ENCODE data around the gene ITPR1. TPM values are rescaled to one million over a fixed set of nuclear protein-coding genes. Genes with fewer than 3 reads are reported as not detected.

The ITPR1 gene
- total RNA-seq, 2 experiments from 2014 or later = 84.4 to 104 TPM

DNA sequence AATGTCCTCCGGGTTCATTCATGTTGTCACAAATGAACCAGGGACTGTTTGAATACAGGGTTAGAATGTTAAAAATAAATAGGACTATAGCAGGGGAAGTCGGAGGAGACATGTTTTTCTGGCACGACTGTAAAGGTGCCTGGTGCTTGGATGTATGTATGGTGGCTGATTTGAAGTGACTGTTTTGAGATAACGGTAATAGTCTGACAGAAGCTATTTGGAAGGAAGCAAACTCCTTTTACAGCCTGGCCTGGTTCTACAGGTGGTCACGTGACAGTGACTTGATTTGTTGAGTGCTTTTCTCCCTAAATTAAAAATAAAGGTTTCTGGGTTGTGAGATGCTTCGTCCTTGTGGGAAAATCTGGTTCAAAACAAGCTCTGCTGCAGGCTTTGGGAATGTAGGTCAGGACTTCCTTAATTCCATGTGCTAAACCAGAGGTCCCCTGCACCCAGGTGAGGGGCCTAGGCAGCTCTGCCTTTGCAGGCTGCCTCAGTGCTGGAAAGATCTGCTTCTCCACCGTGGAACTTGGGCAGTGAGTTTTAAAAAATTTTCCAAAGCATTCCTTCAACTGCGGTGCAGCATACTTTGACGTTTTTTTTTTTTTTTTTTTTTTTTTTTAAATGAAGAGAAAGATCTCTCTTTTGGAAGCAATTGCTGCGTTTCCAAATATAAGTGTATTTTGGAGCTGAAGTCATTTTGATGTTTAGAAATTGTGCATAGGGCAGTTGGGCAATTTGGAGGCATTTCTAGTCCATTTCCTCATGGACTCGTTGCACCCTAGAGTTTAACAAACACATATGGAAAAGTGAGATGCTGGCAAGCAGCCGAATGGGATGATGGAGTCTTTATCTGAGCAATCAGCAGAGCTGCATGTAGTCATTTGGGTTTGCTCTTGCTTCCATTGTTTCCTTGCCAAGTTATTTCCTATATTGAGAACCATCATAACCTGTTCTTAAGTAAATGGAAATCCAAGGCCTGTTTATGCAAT lies 30.9 kb downstream of the ITPR1 start:
- peaks cover 12% of the 10 kb centered on the region for H3K4me1 ChIP-seq (ENCODE audit: insufficient read depth, low read length, poor library complexity, severe bottlenecking)
- no TSS peak for BruUV-seq (replicated peaks)
- CTCF ChIA-PET (ENCODE audit: unreplicated experiment) = no interaction called here
- TF ChIP-seq EZH2phosphoT487 (IDR thresholded peaks at IDR 0.05; ENCODE audit: borderline replicate concordance, low read depth, low read length) (no peak), CTCF (conservative IDR thresholded peaks at IDR 0.05; ENCODE audit: low read length) (no peak)
- intact Hi-C loops (cut with micrococcal nuclease; ENCODE audit: unreplicated experiment) = no loop called here
- no peaks in the 10 kb centered on the region for H3K9me2 ChIP-seq (ENCODE audit: insufficient read depth, low read length)
- no peak overlapping the region for H3K4me3 ChIP-seq (ENCODE audit: low read depth, low read length, poor library complexity, severe bottlenecking)
- no peak overlapping the region for H3K4me2 ChIP-seq (ENCODE audit: low read length)
- H4K20me1 ChIP-seq (ENCODE audit: insufficient read depth, low read length) = 0 out of 2 replicates have a peak, but pooled peaks cover 5% of the 10 kb centered on the region
- 0 out of 2 replicates have a peak, but pooled peaks cover 11% of the 10 kb centered on the region for H3K79me2 ChIP-seq (ENCODE audit: insufficient read depth, low read depth, low read length)
- H2AFZ ChIP-seq (ENCODE audit: low read length) = no peak overlapping the region
- H3K36me3 ChIP-seq (ENCODE audit: insufficient read depth, low read length) = peaks cover 42% of the 10 kb centered on the region
- POLR2A ChIA-PET = interaction anchor here (0.6 to 1.0 kb wide), 3 partner anchors 11 to 39 kb away, joined by 3 to 11 read pairs (median 10); no protein-coding TSS in a partner anchor
- H3K27ac ChIP-seq (ENCODE audit: low read depth, low read length, poor library complexity, severe bottlenecking) = no peak overlapping the region
- no peaks in the 10 kb centered on the region for H3K9me3 ChIP-seq (ENCODE audit: low read length)
- DNase-seq (ENCODE audit: low spot score) = no peak

GRCh38 chr3:4525560-4526223 lies 32.5 kb downstream of the ITPR1 start:
- Histone ChIP-seq H3K4me2 (ENCODE audit: low read length) (0 out of 2 replicates have a peak overlapping the region, but pooled peaks have one; percentile 13), H3K9me3 (ENCODE audit: low read length) (no peaks in the 10 kb centered on the region), H3K4me1 (ENCODE audit: insufficient read depth, low read length, poor library complexity, severe bottlenecking) (peaks cover 12% of the 10 kb centered on the region), H3K9me2 (ENCODE audit: insufficient read depth, low read length) (no peaks in the 10 kb centered on the region), H3K4me3 (ENCODE audit: low read depth, low read length, poor library complexity, severe bottlenecking) (no peak overlapping the region), H2AFZ (ENCODE audit: low read length) (no peak overlapping the region), H3K27ac (ENCODE audit: low read depth, low read length, poor library complexity, severe bottlenecking) (no peak overlapping the region), H4K20me1 (ENCODE audit: insufficient read depth, low read length) (0 out of 2 replicates have a peak, but pooled peaks cover 5% of the 10 kb centered on the region), H3K36me3 (ENCODE audit: insufficient read depth, low read length) (peaks cover 27% of the 10 kb centered on the region), H3K79me2 (ENCODE audit: insufficient read depth, low read depth, low read length) (0 out of 2 replicates have a peak, but pooled peaks cover 11% of the 10 kb centered on the region)
- intact Hi-C loops (cut with micrococcal nuclease; ENCODE audit: unreplicated experiment) = no loop called here
- ChIA-PET POLR2A (interaction anchor here (0.5 to 1.5 kb wide), 5 partner anchors 10 to 1401 kb away, joined by 3 to 8 read pairs (median 3); no protein-coding TSS in a partner anchor), CTCF (ENCODE audit: unreplicated experiment) (no interaction called here)
- no TSS peak for BruUV-seq (replicated peaks)
- no peak for DNase-seq (ENCODE audit: low spot score)
- TF ChIP-seq EZH2phosphoT487 (IDR thresholded peaks at IDR 0.05; ENCODE audit: borderline replicate concordance, low read depth, low read length) = no peak
- TF ChIP-seq CTCF (conservative IDR thresholded peaks at IDR 0.05; ENCODE audit: low read length) = no peak
